PC-3 (cell line): ENCODE data around the gene IFNGR2. TPM values are rescaled to one million over a fixed set of nuclear protein-coding genes. Genes with fewer than 3 reads are reported as not detected.

Experiments
- ATAC-seq: fragments of 200-7000 bp; cut with Tn5 transposase; 2 replicates; pipeline ENCODE4 v1.9.1; 2020; ENCODE audit warnings: mild to moderate bottlenecking, moderate library complexity
- BruUV-seq: library from RNA; stranded (reverse); fragments of 400-500 nt; replicated peaks from 2 replicates; lab custom pipeline; 2021; lab: Mats Ljungman, UMichigan
- CTCF ChIA-PET: fragments of 300-600 bp; sonication (Branson Sonifier 250); formaldehyde crosslinking; loops from one replicate; lab custom pipeline; 2022; ENCODE audit warnings: antibody characterized with exemption; lab: Charles Lee
- POLR2A ChIA-PET: fragments of 300-600 bp; sonication (Branson Sonifier 250); formaldehyde crosslinking; loops from one replicate; lab custom pipeline; 2022; ENCODE audit warnings: antibody characterized with exemption; ENCODE audit not compliant: unreplicated experiment; lab: Charles Lee
- DNase-seq: peaks from one replicate; pipeline ENCODE4 v3.0.0-alpha.2; 2015
- H2AFZ ChIP-seq: fragments of 300-600 bp; sonication (generic); 2 replicates; pipeline ENCODE4 v1.6.0; 2016; ENCODE audit warnings: antibody characterized with exemption, low read length
- H3F3A ChIP-seq: fragments of 300-600 bp; sonication (generic); one replicate; pipeline ENCODE4 v1.6.0; 2017; ENCODE audit warnings: antibody characterized with exemption, low read length, control low read depth, mild to moderate bottlenecking; ENCODE audit not compliant: unreplicated experiment
- H3K27ac ChIP-seq: fragments of 300-600 bp; sonication (generic); 2 replicates; pipeline ENCODE4 v1.5.1; 2016; ENCODE audit warnings: mild to moderate bottlenecking, low read length
- H3K27me3 ChIP-seq: fragments of 300-600 bp; sonication (generic); 2 replicates; pipeline ENCODE4 v1.6.1; 2016; ENCODE audit warnings: low read length, mixed read lengths
- H3K36me3 ChIP-seq: fragments of 300-600 bp; sonication (generic); 2 replicates; pipeline ENCODE4 v1.6.1; 2016; ENCODE audit warnings: low read depth, mixed run types, low read length, mixed read lengths
- H3K4me1 ChIP-seq: fragments of 300-600 bp; sonication (generic); 2 replicates; pipeline ENCODE4 v1.5.1; 2016; ENCODE audit warnings: low read length; ENCODE audit not compliant: insufficient read depth
- H3K4me2 ChIP-seq: fragments of 300-600 bp; sonication (generic); 2 replicates; pipeline ENCODE4 v1.6.0; 2016; ENCODE audit warnings: low read length
- H3K4me3 ChIP-seq: fragments of 300-600 bp; sonication (generic); 2 replicates; pipeline ENCODE4 v1.5.1; 2016; ENCODE audit warnings: mild to moderate bottlenecking, low read length, mixed read lengths
- H3K79me2 ChIP-seq: fragments of 300-600 bp; sonication (generic); 2 replicates; pipeline ENCODE4 v1.6.1; 2017; ENCODE audit warnings: low read length, mixed read lengths
- H3K9ac ChIP-seq: fragments of 300-600 bp; sonication (generic); 2 replicates; pipeline ENCODE4 v1.6.0; 2016; ENCODE audit warnings: mild to moderate bottlenecking, low read length
- H3K9me2 ChIP-seq: fragments of 300-600 bp; sonication (generic); replicated peaks from 2 replicates; pipeline ENCODE4 v1.6.1; 2016; ENCODE audit warnings: mixed run types, low read length, mixed read lengths
- H3K9me3 ChIP-seq: fragments of 300-600 bp; sonication (generic); 2 replicates; pipeline ENCODE4 v1.6.1; 2016; ENCODE audit warnings: low read length, mixed read lengths
- H4K20me1 ChIP-seq: fragments of 300-600 bp; sonication (generic); 2 replicates; pipeline ENCODE4 v1.6.1; 2016; ENCODE audit warnings: low read length, mixed read lengths
- EZH2 ChIP-seq: fragments of 300-600 bp; sonication (generic); IDR thresholded peaks from one replicate; pipeline ENCODE4 v1.6.1; 2017; ENCODE audit warnings: antibody characterized with exemption, mild to moderate bottlenecking, low read length; ENCODE audit not compliant: unreplicated experiment
- EZH2phosphoT487 ChIP-seq: fragments of 300-600 bp; sonication (generic); IDR thresholded peaks from 2 replicates; pipeline ENCODE4 v1.6.1; 2018; ENCODE audit warnings: mild to moderate bottlenecking, antibody characterized with exemption, low read length, borderline replicate concordance
- intact Hi-C: fragments of 100-400 bp; cut with micrococcal nuclease; formaldehyde crosslinking; loops from 2 replicates; pipeline ENCODE4 v1.9.0; 2023
- total RNA-seq: library from RNA; depleted of rRNA; stranded (reverse); fragments of >200 nt; gene quantifications from 2 replicates; pipeline ENCODE4 v1.2.3, GENCODE V29; 2014
- TF ChIP-seq, protein P1 (sequence below): fragments of 300-600 bp; sonication (generic); conservative IDR thresholded peaks from 2 replicates; pipeline ENCODE4 v1.5.1; 2017; ENCODE audit warnings: antibody characterized with exemption, low read depth, mild to moderate bottlenecking, low read length

Gene IFNGR2
- total RNA-seq, 1 experiment from 2014 or later: 37.8 TPM

DNA sequence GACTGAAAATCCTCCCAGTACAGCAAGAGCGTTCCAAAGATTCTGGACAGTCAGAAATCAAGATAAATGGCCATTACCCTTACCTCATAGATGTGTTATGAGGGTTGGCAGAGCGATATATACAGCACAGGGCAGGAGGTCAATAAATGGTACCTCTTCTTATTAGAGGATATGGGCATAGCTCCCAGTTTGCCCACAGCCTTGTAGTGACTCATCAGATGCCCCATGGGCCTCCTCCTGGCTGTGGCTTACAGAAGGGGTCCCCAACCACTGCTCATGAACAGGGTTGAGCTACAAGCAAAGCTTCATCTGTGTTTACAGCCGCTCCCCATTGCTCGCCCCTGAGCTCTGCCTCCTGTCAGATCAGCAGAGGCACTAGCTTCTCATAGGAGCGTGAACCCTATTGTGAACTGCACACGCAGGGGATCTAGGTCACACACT, 7.3 kb upstream of the IFNGR2 start:
- no peak overlapping the region for H3K4me3 ChIP-seq
- no peaks in the 10 kb centered on the region for H3K27me3 ChIP-seq
- peaks cover 3% of the 10 kb centered on the region; the same call in 1 of the 2 replicates for H3K4me1 ChIP-seq
- ATAC-seq (peak; percentile 63), DNase-seq (no peak)
- no peaks in the 10 kb centered on the region for H3F3A ChIP-seq
- no peak overlapping the region for H2AFZ ChIP-seq
- intact Hi-C loops: no loop called here
- H3K4me2 ChIP-seq: no peak overlapping the region
- H3K9me3 ChIP-seq: no peaks in the 10 kb centered on the region
- TF ChIP-seq EZH2 (no peak), EZH2phosphoT487 (no peak)
- TF ChIP-seq, protein P1, sequence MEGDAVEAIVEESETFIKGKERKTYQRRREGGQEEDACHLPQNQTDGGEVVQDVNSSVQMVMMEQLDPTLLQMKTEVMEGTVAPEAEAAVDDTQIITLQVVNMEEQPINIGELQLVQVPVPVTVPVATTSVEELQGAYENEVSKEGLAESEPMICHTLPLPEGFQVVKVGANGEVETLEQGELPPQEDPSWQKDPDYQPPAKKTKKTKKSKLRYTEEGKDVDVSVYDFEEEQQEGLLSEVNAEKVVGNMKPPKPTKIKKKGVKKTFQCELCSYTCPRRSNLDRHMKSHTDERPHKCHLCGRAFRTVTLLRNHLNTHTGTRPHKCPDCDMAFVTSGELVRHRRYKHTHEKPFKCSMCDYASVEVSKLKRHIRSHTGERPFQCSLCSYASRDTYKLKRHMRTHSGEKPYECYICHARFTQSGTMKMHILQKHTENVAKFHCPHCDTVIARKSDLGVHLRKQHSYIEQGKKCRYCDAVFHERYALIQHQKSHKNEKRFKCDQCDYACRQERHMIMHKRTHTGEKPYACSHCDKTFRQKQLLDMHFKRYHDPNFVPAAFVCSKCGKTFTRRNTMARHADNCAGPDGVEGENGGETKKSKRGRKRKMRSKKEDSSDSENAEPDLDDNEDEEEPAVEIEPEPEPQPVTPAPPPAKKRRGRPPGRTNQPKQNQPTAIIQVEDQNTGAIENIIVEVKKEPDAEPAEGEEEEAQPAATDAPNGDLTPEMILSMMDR: no peak
- no peaks in the 10 kb centered on the region for H4K20me1 ChIP-seq
- H3K36me3 ChIP-seq: no peaks in the 10 kb centered on the region
- no peak overlapping the region for H3K27ac ChIP-seq
- no TSS peak for BruUV-seq
- H3K9ac ChIP-seq: no peak overlapping the region
- no peaks in the 10 kb centered on the region for H3K79me2 ChIP-seq
- ChIA-PET POLR2A (no interaction called here), CTCF (no interaction called here)
- no peaks in the 10 kb centered on the region for H3K9me2 ChIP-seq

DNA sequence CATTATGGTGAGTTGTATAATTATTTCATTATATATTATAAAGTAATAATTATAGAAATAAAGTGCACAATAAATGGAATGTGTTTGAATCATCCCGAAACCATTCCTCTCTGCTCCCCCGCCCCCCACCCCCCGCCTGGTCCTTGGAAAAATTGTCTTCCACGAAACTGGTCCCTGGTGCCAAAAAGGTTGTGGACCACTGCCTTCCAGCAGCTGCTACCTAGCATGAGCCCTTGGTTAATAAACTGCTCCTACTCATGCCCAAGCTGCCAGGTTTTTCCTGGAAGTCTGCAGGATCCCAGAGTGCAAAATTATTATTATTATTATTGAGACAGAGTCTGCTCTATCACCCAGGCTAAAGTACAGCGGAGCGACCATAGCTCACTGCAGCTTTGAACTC, 6.8 kb upstream of the IFNGR2 start:
- CTCF ChIA-PET: no interaction called here
- H2AFZ ChIP-seq: no peak overlapping the region

DNA sequence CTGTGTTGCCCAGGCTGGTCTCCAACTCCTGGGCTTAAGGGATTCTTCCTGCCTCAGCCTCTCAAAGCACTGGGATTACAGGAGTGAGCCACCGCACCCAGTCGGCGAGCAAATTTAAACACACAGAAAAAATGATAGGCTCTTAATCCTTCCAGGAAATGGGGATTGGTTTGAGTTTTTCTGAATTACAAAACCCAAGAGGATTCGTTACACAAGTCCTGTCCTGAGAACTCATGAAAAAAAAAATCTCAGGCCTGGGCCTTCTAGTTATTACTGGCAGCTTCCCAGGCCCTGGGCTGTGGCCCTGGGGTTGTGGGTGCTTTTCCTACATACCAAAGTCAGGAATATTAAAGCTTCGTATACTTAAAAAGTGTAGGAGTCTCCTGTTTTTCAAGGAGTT, 6.3 kb upstream of the IFNGR2 start:
- intact Hi-C loops: no loop called here
- H3K4me3 ChIP-seq: no peak overlapping the region
- no peak overlapping the region for H2AFZ ChIP-seq
- no peak for TF ChIP-seq EZH2
- TF ChIP-seq EZH2phosphoT487: no peak
- TF ChIP-seq, protein P1: no peak
- no peaks in the 10 kb centered on the region for H4K20me1 ChIP-seq
- H3K9me2 ChIP-seq: no peaks in the 10 kb centered on the region
- H3K4me1 ChIP-seq: peaks cover 6% of the 10 kb centered on the region; the same call in 1 of the 2 replicates
- no peak overlapping the region for H3K27ac ChIP-seq
- no peaks in the 10 kb centered on the region for H3F3A ChIP-seq
- no peaks in the 10 kb centered on the region for H3K27me3 ChIP-seq
- no peak overlapping the region for H3K4me2 ChIP-seq
- DNase-seq: no peak
- H3K36me3 ChIP-seq: no peaks in the 10 kb centered on the region
- ATAC-seq: no peak
- H3K9me3 ChIP-seq: no peaks in the 10 kb centered on the region
- H3K79me2 ChIP-seq: no peaks in the 10 kb centered on the region
- ChIA-PET CTCF (no interaction called here), POLR2A (no interaction called here)
- BruUV-seq: no TSS peak
- no peak overlapping the region for H3K9ac ChIP-seq

More for the DNA sequence above, 6.8 kb upstream of the IFNGR2 start:
- intact Hi-C loops: no loop called here
- no peaks in the 10 kb centered on the region for H4K20me1 ChIP-seq
- H3K79me2 ChIP-seq: no peaks in the 10 kb centered on the region
- no peaks in the 10 kb centered on the region for H3K9me2 ChIP-seq
- no peak overlapping the region for H3K27ac ChIP-seq
- TF ChIP-seq EZH2phosphoT487 (no peak), EZH2 (no peak)
- TF ChIP-seq, protein P1: no peak
- H3K36me3 ChIP-seq: no peaks in the 10 kb centered on the region
- H3F3A ChIP-seq: no peaks in the 10 kb centered on the region
- peaks cover 6% of the 10 kb centered on the region; the same call in 1 of the 2 replicates for H3K4me1 ChIP-seq
- ATAC-seq (no peak), DNase-seq (no peak)
- no peak overlapping the region for H3K9ac ChIP-seq
- no peak overlapping the region for H3K4me2 ChIP-seq
- POLR2A ChIA-PET: no interaction called here
- H3K9me3 ChIP-seq: no peaks in the 10 kb centered on the region
- H3K4me3 ChIP-seq: no peak overlapping the region
- no TSS peak for BruUV-seq
- no peaks in the 10 kb centered on the region for H3K27me3 ChIP-seq
